ENCODE measurements around the gene PPFIA3. TPM values are rescaled to one million over a fixed set of nuclear protein-coding genes. Genes with fewer than 3 reads are reported as not detected.

Gene PPFIA3
- total and polyA plus RNA-seq, 2 experiments from 2014 or later: 30.4 to 32.5 TPM

DNA sequence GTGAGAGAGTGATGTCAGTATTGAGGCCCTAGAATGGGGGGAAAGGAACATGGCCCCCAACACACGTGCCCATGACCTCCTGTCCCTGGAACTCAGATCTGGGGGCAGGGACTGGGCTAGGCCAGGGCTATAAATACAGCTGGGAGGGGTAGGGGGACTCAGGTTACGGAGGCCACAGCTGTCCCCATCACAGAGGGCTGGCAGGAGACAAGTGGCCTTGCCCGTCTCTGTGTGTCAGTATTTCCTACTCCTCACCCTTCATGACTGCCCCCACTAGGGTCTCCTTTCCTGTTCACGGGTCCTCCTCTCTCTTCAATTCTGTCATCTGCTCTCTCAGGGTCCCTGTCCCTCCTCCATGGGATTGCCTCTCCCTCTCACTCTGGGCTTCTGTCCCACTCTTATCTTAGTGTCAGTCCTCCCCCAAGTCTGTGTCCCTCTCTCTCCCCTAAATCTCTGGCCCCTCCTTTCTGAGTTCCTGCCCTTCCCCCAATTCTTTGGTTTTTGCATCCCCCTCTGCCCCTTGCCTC lies 36.5 kb downstream of the PPFIA3 start:
- DNase-seq (ENCODE audit: low read depth in 1 of 2, low spot score in 1 of 2): peak in 1 of 2 donors; percentile 80
- Histone ChIP-seq H3K4me1 (ENCODE audit: low read depth) (peaks cover 30% of the 10 kb centered on the region), H3K9me3 (ENCODE audit: low read depth) (no peaks in the 10 kb centered on the region), H3K27me3 (no peaks in the 10 kb centered on the region), H3K4me3 (peak overlapping the region; percentile 23), H3K27ac (peak overlapping the region; percentile 88), H3K36me3 (no peaks in the 10 kb centered on the region)
- TF ChIP-seq, protein P1, sequence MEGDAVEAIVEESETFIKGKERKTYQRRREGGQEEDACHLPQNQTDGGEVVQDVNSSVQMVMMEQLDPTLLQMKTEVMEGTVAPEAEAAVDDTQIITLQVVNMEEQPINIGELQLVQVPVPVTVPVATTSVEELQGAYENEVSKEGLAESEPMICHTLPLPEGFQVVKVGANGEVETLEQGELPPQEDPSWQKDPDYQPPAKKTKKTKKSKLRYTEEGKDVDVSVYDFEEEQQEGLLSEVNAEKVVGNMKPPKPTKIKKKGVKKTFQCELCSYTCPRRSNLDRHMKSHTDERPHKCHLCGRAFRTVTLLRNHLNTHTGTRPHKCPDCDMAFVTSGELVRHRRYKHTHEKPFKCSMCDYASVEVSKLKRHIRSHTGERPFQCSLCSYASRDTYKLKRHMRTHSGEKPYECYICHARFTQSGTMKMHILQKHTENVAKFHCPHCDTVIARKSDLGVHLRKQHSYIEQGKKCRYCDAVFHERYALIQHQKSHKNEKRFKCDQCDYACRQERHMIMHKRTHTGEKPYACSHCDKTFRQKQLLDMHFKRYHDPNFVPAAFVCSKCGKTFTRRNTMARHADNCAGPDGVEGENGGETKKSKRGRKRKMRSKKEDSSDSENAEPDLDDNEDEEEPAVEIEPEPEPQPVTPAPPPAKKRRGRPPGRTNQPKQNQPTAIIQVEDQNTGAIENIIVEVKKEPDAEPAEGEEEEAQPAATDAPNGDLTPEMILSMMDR (IDR thresholded peaks at IDR 0.05; ENCODE audit: low read depth, low read length): no peak

DNA sequence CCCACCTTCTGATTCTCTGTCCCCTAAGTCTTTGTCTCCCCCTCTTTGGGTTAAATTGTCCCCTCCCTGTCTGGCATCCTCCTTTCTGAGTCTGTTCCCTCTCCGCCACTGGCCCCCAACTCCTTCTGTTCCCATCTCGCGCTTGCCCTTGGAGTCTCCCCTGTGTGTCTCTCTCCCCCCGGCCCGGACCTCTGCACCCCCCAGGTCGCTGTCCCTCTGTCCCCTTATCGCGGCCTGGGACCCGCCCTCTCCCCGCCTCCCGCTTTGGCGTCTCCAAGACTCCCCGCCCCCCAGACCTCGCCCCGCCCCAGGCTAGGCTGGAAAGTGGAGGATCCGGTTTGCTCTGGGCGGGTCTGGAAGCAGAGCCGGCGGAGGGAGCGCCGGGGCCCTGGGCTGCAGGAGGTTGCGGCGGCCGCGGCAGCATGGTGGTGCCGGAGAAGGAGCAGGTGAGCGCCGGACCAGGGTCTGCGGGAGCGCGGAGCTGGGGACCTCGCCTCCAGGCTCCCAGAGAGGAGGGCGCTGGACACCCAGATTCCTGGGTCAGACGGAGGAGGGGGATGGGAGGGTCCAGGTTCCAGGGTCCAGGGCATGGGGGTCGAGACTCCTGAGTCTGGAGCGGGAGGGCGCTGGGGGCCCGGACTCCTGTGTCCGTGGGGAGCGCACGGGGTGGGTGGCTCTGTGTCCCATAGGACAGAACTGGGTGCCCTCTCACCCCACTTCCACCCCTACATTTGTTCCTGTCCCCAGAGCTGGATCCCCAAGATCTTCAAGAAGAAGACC lies 38.3 kb downstream of the PPFIA3 start, which contains the start of gene TRPM4:
Gene TRPM4 (plus strand): TSS at position 348 of the 780 bp plus-strand sequence. CDS start 75 bp downstream, at position 423.
- peaks cover 25% of the 10 kb centered on the region for H3K4me1 ChIP-seq (ENCODE audit: low read depth)
- peak within 1 kb of the TSS; percentile 67 for H3K4me3 ChIP-seq
- peaks cover 3% of the 10 kb centered on the region for H3K36me3 ChIP-seq
- H3K9me3 ChIP-seq (ENCODE audit: low read depth): no peaks in the 10 kb centered on the region
- TF ChIP-seq, protein P1 (IDR thresholded peaks at IDR 0.05; ENCODE audit: low read depth, low read length): no peak
- H3K27ac ChIP-seq: peak within 1 kb of the TSS; percentile 88
- no peaks in the 10 kb centered on the region for H3K27me3 ChIP-seq
- peak; percentile 82 to 96 for DNase-seq (ENCODE audit: low read depth in 1 of 2, low spot score in 1 of 2)

DNA sequence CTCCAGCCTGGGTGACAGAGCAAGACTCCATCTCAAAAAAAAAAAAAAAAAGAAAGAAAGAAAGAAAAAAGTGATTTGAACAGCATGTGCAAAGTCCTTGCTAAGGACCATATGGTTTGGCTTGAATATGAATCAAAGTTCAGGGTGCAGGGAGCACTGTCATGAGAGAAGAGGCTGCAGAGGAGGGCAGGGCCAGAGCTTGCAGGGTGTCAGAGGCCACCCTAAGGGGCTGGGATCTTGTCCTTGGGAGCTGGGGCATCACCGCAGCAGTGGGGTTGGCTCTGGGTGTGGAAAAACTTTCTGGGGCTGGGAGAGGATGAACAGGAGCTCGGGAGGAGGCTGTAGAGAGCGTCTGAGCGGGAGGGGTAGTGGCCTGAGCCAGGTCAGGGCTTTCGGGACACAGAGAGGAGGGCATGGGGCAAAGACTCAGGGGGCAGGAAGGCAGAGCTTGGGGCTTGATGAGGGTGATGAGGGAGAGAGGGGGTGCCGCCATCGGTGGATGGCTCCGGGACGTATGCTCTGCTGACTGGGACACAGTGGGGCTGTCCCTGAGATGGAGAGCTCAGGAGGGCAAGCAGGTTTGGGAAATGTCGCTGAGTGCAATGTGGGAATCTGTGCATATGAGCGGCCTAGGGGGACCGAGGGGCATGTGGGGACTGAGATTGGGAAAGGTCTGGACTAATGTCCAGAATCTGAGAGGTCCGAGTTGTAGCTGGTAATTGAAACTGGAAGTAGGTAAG lies 41.3 kb downstream of the PPFIA3 start:
- no peak overlapping the region for H3K27ac ChIP-seq
- H3K9me3 ChIP-seq (ENCODE audit: low read depth): no peaks in the 10 kb centered on the region
- no peak overlapping the region for H3K4me3 ChIP-seq
- H3K4me1 ChIP-seq (ENCODE audit: low read depth): peaks cover 33% of the 10 kb centered on the region
- TF ChIP-seq, protein P1 (IDR thresholded peaks at IDR 0.05; ENCODE audit: low read depth, low read length): no peak
- DNase-seq (ENCODE audit: low read depth in 1 of 2, low spot score in 1 of 2): no peak
- no peaks in the 10 kb centered on the region for H3K27me3 ChIP-seq
- H3K36me3 ChIP-seq: peaks cover 6% of the 10 kb centered on the region

DNA sequence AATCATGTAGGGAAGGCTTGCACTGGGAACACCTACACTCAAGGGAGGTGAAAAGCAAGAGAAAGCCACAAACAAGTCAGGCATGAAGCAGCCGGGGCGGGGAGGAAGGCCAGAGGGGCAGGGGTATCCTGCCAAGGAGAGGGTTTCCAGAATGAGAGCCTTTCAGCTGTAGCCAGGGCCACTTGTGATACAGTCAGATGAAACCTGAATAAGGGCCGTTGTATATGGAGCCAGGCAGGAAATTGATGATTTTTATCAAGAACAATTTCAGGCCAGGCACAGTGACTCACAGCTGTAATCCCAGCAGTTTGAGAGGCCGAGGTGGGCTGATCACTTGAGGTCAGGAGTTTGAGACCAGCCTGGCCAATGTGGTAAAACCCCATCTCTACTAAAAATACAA lies 42.6 kb downstream of the PPFIA3 start:
- H3K27ac ChIP-seq: no peak overlapping the region
- H3K4me3 ChIP-seq: no peak overlapping the region
- peaks cover 6% of the 10 kb centered on the region for H3K36me3 ChIP-seq
- no peaks in the 10 kb centered on the region for H3K27me3 ChIP-seq
- no peak for DNase-seq (ENCODE audit: low read depth in 1 of 2, low spot score in 1 of 2)
- H3K4me1 ChIP-seq (ENCODE audit: low read depth): peaks cover 32% of the 10 kb centered on the region
- TF ChIP-seq, protein P1 (IDR thresholded peaks at IDR 0.05; ENCODE audit: low read depth, low read length): no peak
- H3K9me3 ChIP-seq (ENCODE audit: low read depth): no peaks in the 10 kb centered on the region

DNA sequence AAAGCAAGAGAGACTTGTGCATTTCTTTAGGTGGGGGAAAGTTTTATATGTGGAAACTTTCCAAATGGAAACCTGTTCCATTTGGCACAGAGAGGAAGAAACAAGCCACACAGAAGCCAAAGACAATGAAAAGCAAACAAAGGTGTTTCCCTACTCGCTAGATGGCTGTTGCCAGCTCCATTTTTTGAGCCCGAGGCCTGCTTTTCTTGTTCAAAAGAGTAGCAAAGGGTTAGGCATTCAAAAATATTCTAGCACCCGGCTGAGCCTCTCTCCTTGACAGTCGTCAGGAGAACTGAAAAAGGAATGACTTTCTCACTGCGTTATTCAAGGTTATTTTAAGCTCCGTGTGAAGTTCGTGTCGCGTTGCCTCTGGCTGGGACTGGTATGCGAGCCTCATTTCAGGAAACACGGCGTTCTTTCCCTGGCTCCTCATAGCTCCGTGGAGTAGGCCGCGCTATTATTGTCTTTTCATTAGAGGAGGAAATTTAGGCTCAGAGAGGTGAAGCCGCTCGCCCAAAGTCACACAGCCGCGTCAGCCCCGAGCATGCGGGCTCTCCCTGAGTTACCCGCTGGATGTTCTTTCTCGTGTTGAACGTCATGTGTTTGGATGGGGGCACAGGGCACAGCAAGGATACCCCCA lies 45.9 kb downstream of the PPFIA3 start:
- no peaks in the 10 kb centered on the region for H3K9me3 ChIP-seq (ENCODE audit: low read depth)
- no peaks in the 10 kb centered on the region for H3K27me3 ChIP-seq
- H3K36me3 ChIP-seq: peaks cover 6% of the 10 kb centered on the region
- peaks cover 16% of the 10 kb centered on the region for H3K4me1 ChIP-seq (ENCODE audit: low read depth)
- no peak overlapping the region for H3K4me3 ChIP-seq
- DNase-seq (ENCODE audit: low read depth in 1 of 2, low spot score in 1 of 2): peak in 1 of 2 donors; percentile 90
- TF ChIP-seq, protein P1 (IDR thresholded peaks at IDR 0.05; ENCODE audit: low read depth, low read length): no peak
- peak overlapping the region; percentile 100 for H3K27ac ChIP-seq

All from cardiac muscle cell (in vitro differentiated cells and primary cell).